GM10847 (cell line): ENCODE measurements around the gene AIFM3.
A peak's percentile ranks its signal among the peaks of the same experiment; 100 is the strongest.

Source experiments
- POLR2A ChIP-seq: IDR thresholded peaks from 2 replicates; pipeline ENCODE4 v1.6.1; 2011; ENCODE audit not compliant: insufficient read length; ENCODE audit errors: extremely low read depth

AIFM3 gene

GRCh38 chr22:20980938-20981722 lies 14.1 kb downstream of the AIFM3 start:
- TF ChIP-seq POLR2A, result no peak

GRCh38 chr22:20981787-20982562 lies 14.9 kb downstream of the AIFM3 start, which contains the start of gene LZTR1:
Gene LZTR1, plus strand, starts transcription at chr22:20982297. Its CDS starts 75 bp downstream, at chr22:20982372.
- TF ChIP-seq POLR2A, result peak; percentile 97

GRCh38 chr22:20982563-20982882 lies 15.5 kb downstream of the AIFM3 start:
- no peak for TF ChIP-seq POLR2A

- TF ChIP-seq POLR2A, result no peak
These were observed 16.2 kb downstream of the AIFM3 start for GRCh38 chr22:20983081-20983771.

- TF ChIP-seq POLR2A, result no peak
These were observed 18.7 kb downstream of the AIFM3 start for GRCh38 chr22:20985720-20986119.

GRCh38 chr22:20986365-20986764 lies 19.3 kb downstream of the AIFM3 start:
- TF ChIP-seq POLR2A, result no peak

- TF ChIP-seq POLR2A, result no peak
These were observed 20.3 kb downstream of the AIFM3 start for GRCh38 chr22:20987375-20987774.

- no peak for TF ChIP-seq POLR2A
These were observed 21.7 kb downstream of the AIFM3 start for GRCh38 chr22:20988573-20989322.

GRCh38 chr22:20989323-20990138 lies 22.5 kb downstream of the AIFM3 start:
- no peak for TF ChIP-seq POLR2A

- TF ChIP-seq POLR2A, result no peak
These were observed 23.4 kb downstream of the AIFM3 start for GRCh38 chr22:20990184-20991180.

GRCh38 chr22:20991252-20992055 lies 24.4 kb downstream of the AIFM3 start:
- no peak for TF ChIP-seq POLR2A

- TF ChIP-seq POLR2A, result no peak
These were observed 25.0 kb downstream of the AIFM3 start for GRCh38 chr22:20992056-20992442.
